Heart left ventricle (tissue), 16 donors: ENCODE results near the gene NPPA. TPM values are rescaled to one million over a fixed set of nuclear protein-coding genes. Genes with fewer than 3 reads are reported as not detected.

Experiments used
- ATAC-seq, 4 donors: fragments of 200-7000 bp; cut with Tn5 transposase; one replicate each; pipeline ENCODE4 v1.9.1; 2020 to 2022; ENCODE audit warnings: moderate library complexity in 4 of 4, mild to moderate bottlenecking in 3 of 4, moderate number of reproducible peaks in 1 of 4
- DNase-seq, 5 donors: peaks; one replicate each; pipeline ENCODE4 v3.0.0-alpha.2; 2020
- H3K27ac ChIP-seq, 12 donors: fragments of 200-600 bp; sonication (generic) in 4 of 12; one replicate each; pipeline versions ENCODE4 v1.5.0 to v1.8.0; 2016 to 2022; ENCODE audit warnings: mild to moderate bottlenecking in 2 of 12
- H3K27me3 ChIP-seq, 9 donors: fragments of 200-600 bp; sonication (generic) in 2 of 9; one replicate each; pipeline versions ENCODE4 v1.5.1 to v1.8.0; 2016 to 2022; ENCODE audit warnings: mild to moderate bottlenecking in 3 of 9
- H3K36me3 ChIP-seq, 9 donors: fragments of 200-600 bp; sonication (generic) in 2 of 9; one replicate each; pipeline versions ENCODE4 v1.5.0 to v1.8.0; 2018 to 2022; ENCODE audit warnings: mild to moderate bottlenecking in 2 of 9
- H3K4me1 ChIP-seq, 12 donors: fragments of 200-600 bp; sonication (generic) in 4 of 12; one replicate each; pipeline versions ENCODE4 v1.5.0 to v1.8.0; 2016 to 2022; ENCODE audit warnings: mild to moderate bottlenecking in 3 of 12
- H3K4me3 ChIP-seq, 12 donors: fragments of 200-600 bp; sonication (generic) in 4 of 12; one replicate each; pipeline versions ENCODE4 v1.5.0 to v1.8.0; 2017 to 2022; ENCODE audit warnings: mild to moderate bottlenecking in 9 of 12, moderate library complexity in 4 of 12
- H3K9me3 ChIP-seq, 12 donors: fragments of 200-600 bp; sonication (generic) in 4 of 12; one replicate each; pipeline versions ENCODE4 v1.5.0 to v1.8.0; 2016 to 2022; ENCODE audit warnings: mild to moderate bottlenecking in 1 of 12
- CTCF ChIP-seq, 12 donors: fragments of 200-600 bp; sonication (generic) in 4 of 12; IDR thresholded peaks; one replicate each; pipeline versions ENCODE4 v1.5.0 to v1.8.0; 2018 to 2022; ENCODE audit warnings: antibody characterized with exemption in 12 of 12, mild to moderate bottlenecking in 5 of 12
- POLR2A ChIP-seq, 2 donors: fragments of 450-650 bp; IDR thresholded peaks; one replicate each; pipeline ENCODE4 v1.6.1; 2017; ENCODE audit warnings: antibody characterized with exemption in 2 of 2, mild to moderate bottlenecking in 2 of 2, moderate library complexity in 2 of 2
- WGBS, 4 donors: extraction: QIAGEN DNeasy Blood & Tissue Kit in 2 of 4; methylation state at CpG; one replicate each; pipeline versions ENCODE4 v1.1.5 to v1.1.7; 2013 to 2018; 5-methylcytosine and 5-hydroxymethylcytosine counted together
- intact Hi-C, 10 donors: fragments of 100-400 bp; cut with DNase I; formaldehyde crosslinking; loops; one replicate each; pipeline versions ENCODE4 v1.11.1 to v1.14.2; 2022
- polyA plus RNA-seq, 2 donors: library from polyadenylated mRNA; stranded (reverse); fragments of 200-250 nt; gene quantifications; one replicate each; pipeline ENCODE4 v1.2.3, GENCODE V29; 2013
- total RNA-seq, 9 donors: library from RNA; depleted of rRNA in 2 of 9; stranded (reverse); fragments of >200 nt in 2 of 9; fragmentation: NEBNext Ultra II Directional in 3 of 9; extraction: Animal tissue kit (Norgen Biotek cat#: 25700) in 3 of 9; gene quantifications; one replicate each; pipeline versions ENCODE4 v1.1.0 to v1.2.4, GENCODE V29; 2016 to 2023
- donor health status: ischemic (EF 13 %, LVEDD 7.1; RV severe dilation, severe dysfunction).
- donor health status: healthy with polysubstance abuse.
- donor health status: DM: no; HTN: yes; CAD: no.
- donor health status: DM: no; HTN: no; CAD: no.
- donor health status: ischemic (EF 25% LVEDD 6.9; RV normal size, moderate dysfunction).
- donor health status: ischemic (EF 25% LVEDD 5.7; RV mildly dilated, moderate dysfunction).
- donor health status: healthy.
- donor health status: DM: yes; HTN: yes; CAD: no.
- donor health status: ischemic (EF 35%, LVEDD 5.7; RV mildly dilated, moderate dysfunction).
- donor health status: nonischemic (EF 11% LVEDD 7.7; RV severe dilation, severe dysfunction).
- donor health status: DM: yes; HTN: yes; CAD: no.
- donor health status: PGD.
- donor health status: ischemic (EF 29% LVEDD 5.4; RV normal size, mild dysfunction).
- donor health status: nonischemic (EF 23%, LVEDD 6.1; RV moderate dilation, normal function).

NPPA gene
- total and polyA plus RNA-seq, 11 donors: 59.9 to 3,156 (median 279) TPM

- intact Hi-C loops: loop anchor here in 9 of 10 donors (5.0 to 10.0 kb wide), 4 partner anchors 72 to 197 kb away; no protein-coding TSS in a partner anchor
- DNase-seq: no peak
- WGBS, 4 donors: 91 to 95% (median 94%) methylated on average over 20 to 28 of the region's 28 CpGs
- no peak for ATAC-seq
- Histone ChIP-seq H3K27ac (no peak overlapping the region), H3K27me3 (no peaks in the 10 kb centered on the region), H3K4me3 (no peak overlapping the region), H3K36me3 (peaks cover 10 to 100% (median 98%) of the 10 kb centered on the region in 9 donors), H3K9me3 (no peaks in the 10 kb centered on the region), H3K4me1 (peaks cover 0 to 13% (median 0%) of the 10 kb centered on the region in 12 donors)
- no peak for TF ChIP-seq CTCF (IDR thresholded peaks at IDR 0.05)
Measured at GRCh38 chr1:11835441-11836225, 11.9 kb downstream of the NPPA start.

DNA sequence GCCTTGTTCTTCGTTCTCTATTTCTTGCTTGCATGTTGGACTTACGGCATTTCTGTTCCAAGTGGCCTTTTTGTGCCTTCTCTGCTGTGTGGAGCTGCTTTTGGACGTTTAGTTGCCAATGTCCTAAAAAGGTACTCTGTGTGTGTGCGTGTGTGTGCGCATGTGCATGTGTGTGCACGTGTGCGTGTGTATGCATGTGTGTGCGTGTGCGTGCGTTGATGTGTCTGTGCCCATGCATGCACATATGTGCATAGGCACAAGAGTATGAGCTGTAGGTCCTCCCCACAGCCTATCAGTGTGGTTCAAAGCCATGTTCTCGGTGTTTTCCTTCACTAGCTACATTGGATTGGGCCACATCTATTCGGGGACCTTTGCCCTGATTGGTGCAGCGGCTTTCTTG lies 13.7 kb downstream of the NPPA start:
- WGBS, 4 donors: 91 to 96% (median 93%) methylated on average over 13 of the region's 13 CpGs
- no peaks in the 10 kb centered on the region for H3K9me3 ChIP-seq
- intact Hi-C loops: loop anchor here in 2 of 10 donors (10.0 kb wide), 1 partner anchor 131 kb away; no protein-coding TSS in a partner anchor
- TF ChIP-seq CTCF (IDR thresholded peaks at IDR 0.05) (no peak), POLR2A (IDR thresholded peaks at IDR 0.05) (no peak)
- ATAC-seq: no peak
- no peak for DNase-seq
- H3K4me1 ChIP-seq: peaks cover 0 to 4% (median 0%) of the 10 kb centered on the region in 12 donors
- H3K4me3 ChIP-seq: no peak overlapping the region
- no peaks in the 10 kb centered on the region for H3K27me3 ChIP-seq
- H3K36me3 ChIP-seq: peaks cover 10 to 100% (median 95%) of the 10 kb centered on the region in 9 donors
- no peak overlapping the region for H3K27ac ChIP-seq

GRCh38 chr1:11833497-11833896 lies 14.1 kb downstream of the NPPA start:
- Histone ChIP-seq H3K27me3 (no peaks in the 10 kb centered on the region), H3K4me1 (peaks cover 0 to under 1% (median 0%) of the 10 kb centered on the region in 12 donors), H3K4me3 (no peak overlapping the region), H3K27ac (no peak overlapping the region), H3K36me3 (peaks cover 10 to 100% (median 97%) of the 10 kb centered on the region in 9 donors), H3K9me3 (no peaks in the 10 kb centered on the region)
- no peak for DNase-seq
- ATAC-seq: no peak
- intact Hi-C loops: loop anchor here in 2 of 10 donors (10.0 kb wide), 1 partner anchor 131 kb away; no protein-coding TSS in a partner anchor
- TF ChIP-seq POLR2A (IDR thresholded peaks at IDR 0.05): no peak
- no peak for TF ChIP-seq CTCF (IDR thresholded peaks at IDR 0.05)
- WGBS, 4 donors: 89 to 94% (median 92%) methylated on average over 8 of the region's 8 CpGs

DNA sequence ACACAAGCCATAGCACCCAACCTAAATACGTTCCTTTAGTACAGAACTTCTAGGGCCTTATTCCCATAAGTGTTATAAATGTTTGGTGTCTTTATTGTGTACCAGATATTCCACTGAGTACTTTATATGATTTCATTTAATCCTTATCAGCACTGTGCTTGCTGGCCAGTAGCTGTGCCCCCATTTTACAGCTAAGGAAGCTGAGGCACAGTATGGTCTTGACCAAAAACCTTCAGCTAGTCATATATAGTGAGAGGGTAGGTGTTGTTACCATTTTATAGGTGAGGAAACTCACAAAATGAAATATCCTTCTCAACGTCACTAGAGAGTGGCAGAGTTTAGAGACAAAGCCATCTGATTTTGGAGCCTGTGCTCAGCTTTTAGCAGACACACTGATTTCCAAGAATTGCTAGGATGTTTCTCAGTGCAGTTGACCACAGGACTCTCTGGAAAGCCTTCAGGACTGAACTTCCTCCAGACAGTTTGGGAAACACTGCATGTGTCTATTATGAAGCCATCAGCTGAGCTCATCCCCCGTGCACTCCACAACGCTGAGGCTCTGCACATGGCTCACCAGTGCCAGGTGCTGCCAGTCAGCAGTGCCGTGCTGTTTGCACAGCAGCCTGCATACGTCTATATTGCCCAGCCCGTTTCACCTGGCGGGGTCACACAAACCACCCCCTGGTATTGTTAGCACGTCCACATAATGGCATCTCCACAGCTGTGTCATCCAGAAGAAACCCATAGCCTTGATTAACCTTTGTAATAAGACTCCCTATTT lies 15.4 kb downstream of the NPPA start:
- WGBS, 4 donors: 83 to 89% (median 85%) methylated on average over 4 to 9 of the region's 9 CpGs
- Histone ChIP-seq H3K4me3 (no peak overlapping the region), H3K36me3 (peaks cover 7 to 100% (median 97%) of the 10 kb centered on the region in 9 donors), H3K27ac (no peak overlapping the region), H3K9me3 (no peaks in the 10 kb centered on the region), H3K4me1 (no peaks in the 10 kb centered on the region), H3K27me3 (no peaks in the 10 kb centered on the region)
- no peak for ATAC-seq
- TF ChIP-seq CTCF (IDR thresholded peaks at IDR 0.05): no peak
- DNase-seq: no peak
- intact Hi-C loops: loop anchor here in 2 of 10 donors (10.0 kb wide), 1 partner anchor 133 kb away; no protein-coding TSS in a partner anchor
